ENCODE data around the gene CENPP.
"Not testable (repeated sequence)": the region's sequence is repeated elsewhere in the genome, so short reads cannot be mapped to it uniquely, and the experiment has no call there.

CENPP gene

GRCh38 chr9:92378865-92379560 is 53.3 kb downstream of the CENPP start:
- DNase-seq (ENCODE audit: low read depth, low spot score): no peak

GRCh38 chr9:92380603-92381002 is 54.9 kb downstream of the CENPP start:
- DNase-seq (ENCODE audit: low read depth, low spot score): no peak

- no peak for DNase-seq (ENCODE audit: low read depth, low spot score)
These were observed 56.0 kb downstream of the CENPP start for GRCh38 chr9:92381775-92382174.

GRCh38 chr9:92384375-92384774 is 58.6 kb downstream of the CENPP start:
- no peak for DNase-seq (ENCODE audit: low read depth, low spot score)

- DNase-seq (ENCODE audit: low read depth, low spot score): no peak
These were observed 59.2 kb downstream of the CENPP start for GRCh38 chr9:92385001-92385400.

- no peak for DNase-seq (ENCODE audit: low read depth, low spot score)
These were observed 59.7 kb downstream of the CENPP start for GRCh38 chr9:92385477-92385876.

GRCh38 chr9:92385953-92386352 is 60.2 kb downstream of the CENPP start:
- DNase-seq (ENCODE audit: low read depth, low spot score): no peak

- no peak for DNase-seq (ENCODE audit: low read depth, low spot score)
These were observed 66.9 kb downstream of the CENPP start for GRCh38 chr9:92392690-92393089.

GRCh38 chr9:92393686-92394085 is 67.9 kb downstream of the CENPP start:
- DNase-seq (ENCODE audit: low read depth, low spot score): no peak

GRCh38 chr9:92395617-92396016 is 69.9 kb downstream of the CENPP start:
- DNase-seq (ENCODE audit: low read depth, low spot score): no peak

GRCh38 chr9:92397853-92398252 is 72.1 kb downstream of the CENPP start:
- DNase-seq (ENCODE audit: low read depth, low spot score): no peak

- DNase-seq (ENCODE audit: low read depth, low spot score): no peak
These were observed 76.6 kb downstream of the CENPP start for GRCh38 chr9:92402360-92402759.

- no peak for DNase-seq (ENCODE audit: low read depth, low spot score)
These were observed 77.3 kb downstream of the CENPP start for GRCh38 chr9:92402826-92403745.

GRCh38 chr9:92404042-92404836 is 78.5 kb downstream of the CENPP start, which contains the start of gene OGN:
Gene OGN (minus strand): TSS chr9:92404578. CDS start chr9:92403407, 1,171 bp downstream.
- DNase-seq (ENCODE audit: low read depth, low spot score): no peak

GRCh38 chr9:92405818-92406217 is 80.1 kb downstream of the CENPP start:
- DNase-seq (ENCODE audit: low read depth, low spot score): no peak

- DNase-seq (ENCODE audit: low read depth, low spot score): no peak
These were observed 80.7 kb downstream of the CENPP start for GRCh38 chr9:92406477-92406876.

- no peak for DNase-seq (ENCODE audit: low read depth, low spot score)
These were observed 82.1 kb downstream of the CENPP start for GRCh38 chr9:92407818-92408217.

- DNase-seq (ENCODE audit: low read depth, low spot score): no peak
These were observed 83.2 kb downstream of the CENPP start for GRCh38 chr9:92408747-92409478.

- not testable (repeated sequence) for DNase-seq (ENCODE audit: low read depth, low spot score)
These were observed 85.4 kb downstream of the CENPP start for GRCh38 chr9:92411157-92411556.

- no peak for DNase-seq (ENCODE audit: low read depth, low spot score)
These were observed 88.8 kb downstream of the CENPP start for GRCh38 chr9:92414566-92414965.

GRCh38 chr9:92422611-92423338 is 97.0 kb downstream of the CENPP start:
- no peak for DNase-seq (ENCODE audit: low read depth, low spot score)

All from brain pericyte (primary cell).